IMR-90 (cell line): ENCODE measurements around the gene NTN4. TPM values are rescaled to one million over a fixed set of nuclear protein-coding genes. Genes with fewer than 3 reads are reported as not detected.

Experiments
- ATAC-seq: fragments of 200-7000 bp; cut with Tn5 transposase; 2 replicates; pipeline ENCODE4 v1.9.1; 2020; ENCODE audit warnings: low read depth, mild to moderate bottlenecking, moderate library complexity
- BruUV-seq: library from RNA; stranded (reverse); fragments of 400-500 nt; replicated peaks from 2 replicates; lab custom pipeline; 2021; lab: Mats Ljungman, UMichigan
- CTCF ChIA-PET: fragments of 300-600 bp; formaldehyde crosslinking; extraction: SDS; loops from one replicate; lab custom pipeline; 2021; ENCODE audit warnings: antibody characterized with exemption; lab: Yijun Ruan, JAX
- POLR2A ChIA-PET: fragments of 300-600 bp; sonication (Branson Sonifier 250); formaldehyde crosslinking; loops from one replicate; lab custom pipeline; 2022; ENCODE audit warnings: antibody characterized with exemption; ENCODE audit not compliant: unreplicated experiment; lab: Charles Lee
- DNase-seq: peaks from one replicate; pipeline ENCODE4 v3.0.0; 2013
- H2AFZ ChIP-seq: replicated peaks from 2 replicates; pipeline ENCODE3; 2013; ENCODE audit warnings: low read length, mild to moderate bottlenecking; ENCODE audit not compliant: poor library complexity
- H2AK5ac ChIP-seq: 2 replicates; pipeline ENCODE4 v1.6.1; 2013; ENCODE audit warnings: low read depth, low read length, inconsistent platforms
- H2AK9ac ChIP-seq: replicated peaks from 2 replicates; pipeline ENCODE3; 2013; ENCODE audit warnings: mild to moderate bottlenecking, low read depth, low read length, moderate library complexity; ENCODE audit not compliant: poor library complexity
- H2BK120ac ChIP-seq: 2 replicates; pipeline ENCODE4 v1.6.1; 2013; ENCODE audit warnings: low read depth, low read length, inconsistent platforms
- H2BK15ac ChIP-seq: 3 replicates; pipeline ENCODE4 v1.6.1; 2013; ENCODE audit warnings: low read depth, low read length, inconsistent platforms
- H2BK20ac ChIP-seq: 2 replicates; pipeline ENCODE4 v1.6.1; 2013; ENCODE audit warnings: low read depth, mild to moderate bottlenecking, inconsistent platforms, low read length, moderate library complexity
- H2BK5ac ChIP-seq: 2 replicates; pipeline ENCODE4 v1.6.1; 2013; ENCODE audit warnings: mild to moderate bottlenecking, low read depth, low read length, inconsistent platforms; ENCODE audit not compliant: poor library complexity, severe bottlenecking
- H3K14ac ChIP-seq: replicated peaks from 2 replicates; pipeline ENCODE4 v1.6.1; 2013; ENCODE audit warnings: low read depth, low read length, inconsistent platforms
- H3K18ac ChIP-seq: 2 replicates; pipeline ENCODE4 v1.6.1; 2013; ENCODE audit warnings: low read depth, low read length, control low read depth
- H3K23ac ChIP-seq: 2 replicates; pipeline ENCODE4 v1.6.1; 2013; ENCODE audit warnings: low read depth, low read length, inconsistent platforms
- H3K27ac ChIP-seq: 2 replicates; pipeline ENCODE4 v1.5.1; 2013; ENCODE audit warnings: mild to moderate bottlenecking, control low read depth, low read length; ENCODE audit not compliant: insufficient read depth
- H3K27me3 ChIP-seq: 2 replicates; pipeline ENCODE4 v1.6.1; 2013; ENCODE audit warnings: low read length; ENCODE audit not compliant: control insufficient read depth, insufficient read depth
- H3K36me3 ChIP-seq: 2 replicates; pipeline ENCODE4 v1.6.1; 2013; ENCODE audit warnings: low read length, mixed read lengths; ENCODE audit not compliant: control insufficient read depth, insufficient read depth
- H3K4ac ChIP-seq: 2 replicates; pipeline ENCODE4 v1.6.1; 2013; ENCODE audit warnings: low read depth, low read length, inconsistent platforms
- H3K4me1 ChIP-seq: 2 replicates; pipeline ENCODE4 v1.6.1; 2013; ENCODE audit warnings: low read length, mixed read lengths; ENCODE audit not compliant: control insufficient read depth, insufficient read depth
- H3K4me2 ChIP-seq: 2 replicates; pipeline ENCODE4 v1.6.1; 2013; ENCODE audit warnings: low read depth, mild to moderate bottlenecking, control low read depth, low read length, moderate library complexity
- H3K4me3 ChIP-seq: 2 replicates; pipeline ENCODE4 v1.5.1; 2013; ENCODE audit warnings: low read depth, mild to moderate bottlenecking, control low read depth, low read length, moderate library complexity; ENCODE audit not compliant: insufficient read depth
- H3K56ac ChIP-seq: 2 replicates; pipeline ENCODE4 v1.6.1; 2013; ENCODE audit warnings: low read length, inconsistent platforms; ENCODE audit not compliant: insufficient read depth; ENCODE audit errors: extremely low read depth
- H3K79me1 ChIP-seq, 2 experiments: 2 replicates each; pipeline ENCODE4 v1.6.1; 2013; ENCODE audit warnings: low read length in 2 of 2, inconsistent platforms in 1 of 2, low read depth in 1 of 2
- H3K9ac ChIP-seq: 2 replicates; pipeline ENCODE4 v1.6.1; 2013; ENCODE audit warnings: low read depth, low read length, control low read depth
- H3K9me1 ChIP-seq: 2 replicates; pipeline ENCODE4 v1.6.1; 2013; ENCODE audit warnings: low read length, inconsistent platforms; ENCODE audit not compliant: insufficient read depth
- H3K9me3 ChIP-seq: 2 replicates; pipeline ENCODE4 v1.6.1; 2013; ENCODE audit warnings: low read length; ENCODE audit not compliant: control insufficient read depth, insufficient read depth
- H4K20me1 ChIP-seq: 2 replicates; pipeline ENCODE4 v1.6.1; 2013; ENCODE audit warnings: low read length, inconsistent platforms; ENCODE audit not compliant: insufficient read depth
- H4K5ac ChIP-seq: 2 replicates; pipeline ENCODE4 v1.6.1; 2013; ENCODE audit warnings: mild to moderate bottlenecking, low read depth, low read length, control low read depth
- H4K8ac ChIP-seq, 2 experiments: 2 replicates each; pipeline ENCODE4 v1.6.1; 2013; ENCODE audit warnings: low read depth in 2 of 2, low read length in 2 of 2, control low read depth in 1 of 2, inconsistent platforms in 1 of 2
- H4K91ac ChIP-seq: 2 replicates; pipeline ENCODE4 v1.6.1; 2013; ENCODE audit warnings: low read depth, low read length, inconsistent platforms; ENCODE audit not compliant: insufficient read depth
- MAFK ChIP-seq: IDR thresholded peaks from 2 replicates; pipeline ENCODE4 v1.6.1; 2012; ENCODE audit warnings: low read depth, low read length, improper control_type of control experiment
- MXI1 ChIP-seq: IDR thresholded peaks from 2 replicates; pipeline ENCODE4 v1.6.1; 2012; ENCODE audit warnings: low read depth, mild to moderate bottlenecking, low read length, moderate library complexity, borderline replicate concordance
- POLR2A ChIP-seq: IDR thresholded peaks from 2 replicates; pipeline ENCODE4 v1.6.1; 2012; ENCODE audit warnings: mild to moderate bottlenecking, low read depth, low read length
- whole genome bisulfite sequencing, 2 experiments: methylation state at CpG; one replicate each; pipeline versions ENCODE4 v1.1.5 to v1.1.7; 2013; ENCODE audit warnings: missing lambda C conversion rate in 2 of 2; ENCODE audit not compliant: insufficient read length in 1 of 2; ENCODE audit errors: extremely low coverage in 2 of 2; 5-methylcytosine and 5-hydroxymethylcytosine counted together
- dilution Hi-C: fragments of 300-500 bp; cut with HindIII; formaldehyde crosslinking; loops from one replicate; pipeline ENCODE4 v1.14.3; 2018; ENCODE audit warnings: low sequenced_read_pairs; ENCODE audit not compliant: unreplicated experiment
- in situ Hi-C: fragments of 300-500 bp; cut with MboI; formaldehyde crosslinking; loops from 3 replicates; pipeline ENCODE4 v1.14.3; 2019; ENCODE audit warnings: low sequenced_read_pairs, inconsistent platforms, mixed read lengths
- intact Hi-C: fragments of 100-400 bp; cut with micrococcal nuclease; formaldehyde crosslinking; loops from 2 replicates; pipeline ENCODE4 v1.10.0; 2022
- polyA plus RNA-seq, 3 experiments: library from polyadenylated mRNA; depleted of rRNA; stranded (reverse); fragments of >200 nt; gene quantifications; 2 replicates each; pipeline ENCODE4 v1.2.3, GENCODE V29; 2012; ENCODE audit warnings: low replicate concordance in 1 of 3
- total RNA-seq: library from RNA; depleted of rRNA; stranded (reverse); fragments of >200 nt; gene quantifications from 2 replicates; pipeline ENCODE4 v1.2.3, GENCODE V29; 2012

The NTN4 gene
- total and polyA plus RNA-seq, 2 of the 4 experiments (the other 2 are of a cell fraction) = 54.6 to 56.6 TPM

DNA sequence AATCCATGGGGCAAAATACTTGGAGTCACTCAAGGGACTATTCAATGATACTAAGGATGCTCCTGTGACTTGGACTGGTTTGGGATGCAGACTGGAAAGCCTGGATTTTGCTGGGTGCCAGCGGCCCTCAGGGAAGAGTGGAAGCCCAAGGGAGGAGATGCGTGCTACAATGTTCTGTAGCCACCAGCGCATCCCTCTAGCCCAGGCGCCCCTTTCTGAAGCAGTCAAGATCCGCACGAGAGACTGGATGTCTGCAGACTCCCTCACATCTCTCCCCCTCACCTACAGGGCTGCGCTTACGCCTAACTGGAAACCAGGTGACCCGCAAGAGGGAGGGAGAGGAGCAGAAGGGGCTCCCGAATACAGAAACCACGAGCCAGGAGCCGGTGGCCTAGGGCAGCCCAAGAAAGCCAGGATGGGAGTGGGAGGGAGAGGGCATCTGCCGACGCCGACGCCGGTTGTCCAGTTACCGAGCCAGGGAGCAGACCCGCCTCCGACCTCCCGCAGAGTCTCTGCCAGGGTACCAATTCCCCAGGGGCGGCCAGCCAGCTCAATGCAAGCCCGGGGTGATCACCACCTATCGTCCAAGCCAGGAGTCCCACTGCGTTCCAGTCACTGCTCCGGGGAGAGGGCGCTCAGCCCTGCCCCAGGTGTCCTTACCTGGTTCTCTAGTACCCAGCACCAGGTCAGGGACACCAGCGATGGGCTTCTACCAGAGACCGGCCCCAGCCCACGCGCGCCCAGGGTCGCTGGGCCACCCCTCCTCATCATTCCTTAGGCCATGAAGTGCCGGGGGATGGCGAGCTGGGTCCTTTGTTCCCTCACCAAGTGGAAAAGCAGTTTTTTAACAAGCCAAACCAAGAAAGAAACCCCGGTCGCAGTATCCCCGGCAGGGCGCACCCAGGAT, 1.2 kb downstream of the NTN4 start:
- peak; percentile 13 for DNase-seq
- 6% methylated on average over 9 of the region's 39 CpGs; no CpG with 5 or more reads in 1 of the 2 experiments for whole genome bisulfite sequencing, 2 experiments

More for the DNA sequence above, 1.2 kb downstream of the NTN4 start:
- Histone ChIP-seq H3K4ac (peak overlapping the region; percentile 87), H2AFZ (peak overlapping the region; percentile 92), H3K9me3 (no peaks in the 10 kb centered on the region), H2AK9ac (peak overlapping the region; percentile 96), H2AK5ac (peak overlapping the region; percentile 75), H4K5ac (peak overlapping the region; percentile 56), H3K4me2 (peak overlapping the region; percentile 87), H3K27ac (peak overlapping the region; percentile 34), H3K18ac (peak overlapping the region; percentile 72), H3K79me1 (peaks cover 23 to 39% of the 10 kb centered on the region in 2 experiments; a peak in 3 of 4 replicates), H3K23ac (peak overlapping the region; percentile 39), H3K4me1 (peaks cover 18% of the 10 kb centered on the region), H4K91ac (peak overlapping the region; percentile 81), H3K14ac (peak overlapping the region; percentile 86), H2BK20ac (peak overlapping the region; percentile 72), H4K8ac (peak overlapping the region; percentile 67 to 80), H3K9me1 (peaks cover 10% of the 10 kb centered on the region), H4K20me1 (peaks cover 7% of the 10 kb centered on the region; the same call in 1 of the 2 replicates), H2BK5ac (peak overlapping the region; percentile 29), H2BK120ac (peak overlapping the region; percentile 80), H3K27me3 (peaks cover 10% of the 10 kb centered on the region), H3K9ac (peak overlapping the region; percentile 79), H2BK15ac (peak overlapping the region; percentile 53; the same call in 1 of the 3 replicates), H3K4me3 (peak overlapping the region; percentile 66), H3K56ac (peak overlapping the region; percentile 70; the same call in 1 of the 2 replicates), H3K36me3 (peaks cover 11% of the 10 kb centered on the region)
- ChIA-PET CTCF (interaction anchor here (0.8 kb wide), 1 partner anchor 189 kb away, joined by 3 read pairs; no protein-coding TSS in a partner anchor), POLR2A (no interaction called here)
- intact Hi-C loops = no loop called here
- ATAC-seq = peak; percentile 19
- BruUV-seq = no TSS peak
- in situ Hi-C loops = no loop called here
- TF ChIP-seq POLR2A (peak; percentile 34; the same call in 1 of the 2 replicates), MXI1 (0 out of 2 replicates have a peak, but pooled peaks have one; percentile 18), MAFK (no peak)
- dilution Hi-C loops = no loop called here
